GM12878 (cell line): ENCODE data around the gene ENTPD3. TPM values are rescaled to one million over a fixed set of nuclear protein-coding genes. Genes with fewer than 3 reads are reported as not detected.
A peak's percentile ranks its signal among the peaks of the same experiment; 100 is the strongest.

Experiments
- CBFB ChIP-seq: IDR thresholded peaks from 2 replicates; pipeline ENCODE4 v1.6.1; 2016; ENCODE audit warnings: antibody characterized with exemption, low read depth
- CHD2 ChIP-seq: IDR thresholded peaks from 2 replicates; pipeline ENCODE4 v1.6.1; 2011; ENCODE audit warnings: low read depth, low read length, improper control_type of control experiment, borderline replicate concordance
- E2F8 ChIP-seq: fragments of 450-650 bp; IDR thresholded peaks from 2 replicates; pipeline ENCODE4 v1.6.1; 2018; ENCODE audit warnings: mild to moderate bottlenecking, low read depth, moderate library complexity; ENCODE audit not compliant: partially characterized antibody
- EGR1 ChIP-seq, 2 experiments: IDR thresholded peaks; 1 replicate in 1 of 2; 2 replicates in 1 of 2; pipeline ENCODE4 v1.6.1; 2011 to 2012; ENCODE audit warnings: low read depth in 2 of 2, low read length in 2 of 2, borderline replicate concordance in 1 of 2, mild to moderate bottlenecking in 1 of 2, moderate library complexity in 1 of 2
- GATAD2B ChIP-seq: fragments of 450-650 bp; conservative IDR thresholded peaks from 2 replicates; pipeline ENCODE4 v1.6.1; 2017; ENCODE audit warnings: low read depth, mild to moderate bottlenecking, moderate library complexity
- KDM1A ChIP-seq: fragments of 200-600 bp; sonication (generic); IDR thresholded peaks from 2 replicates; pipeline ENCODE4 v1.6.1; 2016; ENCODE audit warnings: borderline replicate concordance
- MXI1 ChIP-seq: fragments of 150-350 bp; IDR thresholded peaks from 2 replicates; pipeline ENCODE4 v1.6.1; 2011; ENCODE audit warnings: low read depth, mild to moderate bottlenecking, inconsistent platforms, low read length, improper control_type of control experiment
- NFIC ChIP-seq: IDR thresholded peaks from 2 replicates; pipeline ENCODE4 v1.6.1; 2012; ENCODE audit warnings: low read depth, mild to moderate bottlenecking, inconsistent platforms, low read length, moderate library complexity
- RAD51 ChIP-seq: fragments of 450-650 bp; IDR thresholded peaks from 2 replicates; pipeline ENCODE4 v1.6.1; 2016; ENCODE audit warnings: moderate library complexity, mild to moderate bottlenecking, inconsistent platforms
- SIN3A ChIP-seq: IDR thresholded peaks from 2 replicates; pipeline ENCODE4 v1.6.1; 2012; ENCODE audit warnings: low read depth, low read length, improper control_type of control experiment
- SMC3 ChIP-seq: IDR thresholded peaks from 2 replicates; pipeline ENCODE4 v1.6.1; 2011; ENCODE audit warnings: low read length, improper control_type of control experiment, borderline replicate concordance
- SRF ChIP-seq, 2 experiments: IDR thresholded peaks; 2 replicates each; pipeline ENCODE4 v1.6.1; 2011; ENCODE audit warnings: low read depth in 2 of 2, low read length in 2 of 2, mild to moderate bottlenecking in 1 of 2, moderate library complexity in 1 of 2
- TARDBP ChIP-seq: IDR thresholded peaks from 2 replicates; pipeline ENCODE4 v1.6.1; 2016; ENCODE audit warnings: borderline replicate concordance
- WRNIP1 ChIP-seq: IDR thresholded peaks from 2 replicates; pipeline ENCODE4 v1.6.1; 2011; ENCODE audit warnings: low read depth, low read length, improper control_type of control experiment, borderline replicate concordance
- ZNF384 ChIP-seq: IDR thresholded peaks from 2 replicates; pipeline ENCODE4 v1.6.1; 2012; ENCODE audit warnings: low read depth, mild to moderate bottlenecking, low read length, improper control_type of control experiment, borderline replicate concordance
- polyA plus RNA-seq, 11 experiments: library from polyadenylated mRNA; depleted of rRNA in 4 of 11; unstranded in 6 of 11; stranded (reverse) in 5 of 11; fragments of >200 nt; fragmentation: Nextera tagmentation in 4 of 11; fragmentation: Illumina TruSeq in 1 of 11; extraction: Ambion mirVana in 4 of 11; extraction: Trizol in 1 of 11; gene quantifications; 1 replicate in 1 of 11; 2 replicates in 10 of 11; pipeline versions ENCODE4 v1.2.1 to v1.2.3, GENCODE V29; 2011 to 2016; ENCODE audit warnings: inconsistent platforms in 2 of 11, missing spikeins in 2 of 11, low read depth in 1 of 11
- total RNA-seq, 4 experiments: library from RNA; depleted of rRNA in 3 of 4; stranded (reverse); fragments of >200 nt in 3 of 4; fragmentation: Illumina TruSeq in 1 of 4; extraction: Trizol in 1 of 4; gene quantifications; 2 replicates each; pipeline versions ENCODE4 v1.2.1 to v1.2.3, GENCODE V29; 2013 to 2021
- TF ChIP-seq, protein P1 (sequence below): IDR thresholded peaks from 2 replicates; pipeline ENCODE4 v1.6.1; 2012; ENCODE audit warnings: low read depth, low read length, improper control_type of control experiment
- TF ChIP-seq, protein P2 (sequence below): IDR thresholded peaks from 2 replicates; pipeline ENCODE4 v1.6.1; 2011; ENCODE audit warnings: mild to moderate bottlenecking, low read depth, low read length, moderate library complexity; ENCODE audit not compliant: insufficient replicate concordance
- TF ChIP-seq, protein P3 (sequence below): fragments of 450-650 bp; IDR thresholded peaks from 2 replicates; pipeline ENCODE4 v1.6.1; 2017; ENCODE audit warnings: antibody characterized with exemption, mild to moderate bottlenecking, moderate library complexity

Gene ENTPD3
- total and polyA plus RNA-seq, 10 of the 15 experiments (the other 5 are each of a cell fraction or from before 2014, with no cell fraction given), result 0.03 TPM; not detected in 9

- TF ChIP-seq, protein P1, sequence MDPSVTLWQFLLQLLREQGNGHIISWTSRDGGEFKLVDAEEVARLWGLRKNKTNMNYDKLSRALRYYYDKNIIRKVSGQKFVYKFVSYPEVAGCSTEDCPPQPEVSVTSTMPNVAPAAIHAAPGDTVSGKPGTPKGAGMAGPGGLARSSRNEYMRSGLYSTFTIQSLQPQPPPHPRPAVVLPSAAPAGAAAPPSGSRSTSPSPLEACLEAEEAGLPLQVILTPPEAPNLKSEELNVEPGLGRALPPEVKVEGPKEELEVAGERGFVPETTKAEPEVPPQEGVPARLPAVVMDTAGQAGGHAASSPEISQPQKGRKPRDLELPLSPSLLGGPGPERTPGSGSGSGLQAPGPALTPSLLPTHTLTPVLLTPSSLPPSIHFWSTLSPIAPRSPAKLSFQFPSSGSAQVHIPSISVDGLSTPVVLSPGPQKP, result no peak
- TF ChIP-seq, protein P2, sequence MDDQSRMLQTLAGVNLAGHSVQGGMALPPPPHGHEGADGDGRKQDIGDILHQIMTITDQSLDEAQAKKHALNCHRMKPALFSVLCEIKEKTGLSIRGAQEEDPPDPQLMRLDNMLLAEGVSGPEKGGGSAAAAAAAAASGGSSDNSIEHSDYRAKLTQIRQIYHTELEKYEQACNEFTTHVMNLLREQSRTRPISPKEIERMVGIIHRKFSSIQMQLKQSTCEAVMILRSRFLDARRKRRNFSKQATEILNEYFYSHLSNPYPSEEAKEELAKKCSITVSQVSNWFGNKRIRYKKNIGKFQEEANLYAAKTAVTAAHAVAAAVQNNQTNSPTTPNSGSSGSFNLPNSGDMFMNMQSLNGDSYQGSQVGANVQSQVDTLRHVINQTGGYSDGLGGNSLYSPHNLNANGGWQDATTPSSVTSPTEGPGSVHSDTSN, result no peak
- TF ChIP-seq E2F8, result no peak
- no peak for TF ChIP-seq SMC3
- TF ChIP-seq EGR1 (IDR thresholded peaks at IDR 0.05; ENCODE audit: borderline replicate concordance in 1 of 2, low read depth in 2 of 2, low read length in 2 of 2), result peak in 1 of 2 experiments; percentile 58; a peak in 2 of 3 replicates
- TF ChIP-seq MXI1, result no peak
- no peak for TF ChIP-seq SRF (IDR thresholded peaks at IDR 0.05; ENCODE audit: low read depth in 2 of 2, low read length in 2 of 2)
- TF ChIP-seq ZNF384, result no peak
- no peak for TF ChIP-seq RAD51
- TF ChIP-seq WRNIP1, result no peak
- no peak for TF ChIP-seq TARDBP
- no peak for TF ChIP-seq SIN3A
- TF ChIP-seq GATAD2B, result peak; percentile 62; the same call in 1 of the 2 replicates
- TF ChIP-seq NFIC, result no peak
- peak; percentile 56; the same call in 1 of the 2 replicates for TF ChIP-seq CHD2
- TF ChIP-seq, protein P3, sequence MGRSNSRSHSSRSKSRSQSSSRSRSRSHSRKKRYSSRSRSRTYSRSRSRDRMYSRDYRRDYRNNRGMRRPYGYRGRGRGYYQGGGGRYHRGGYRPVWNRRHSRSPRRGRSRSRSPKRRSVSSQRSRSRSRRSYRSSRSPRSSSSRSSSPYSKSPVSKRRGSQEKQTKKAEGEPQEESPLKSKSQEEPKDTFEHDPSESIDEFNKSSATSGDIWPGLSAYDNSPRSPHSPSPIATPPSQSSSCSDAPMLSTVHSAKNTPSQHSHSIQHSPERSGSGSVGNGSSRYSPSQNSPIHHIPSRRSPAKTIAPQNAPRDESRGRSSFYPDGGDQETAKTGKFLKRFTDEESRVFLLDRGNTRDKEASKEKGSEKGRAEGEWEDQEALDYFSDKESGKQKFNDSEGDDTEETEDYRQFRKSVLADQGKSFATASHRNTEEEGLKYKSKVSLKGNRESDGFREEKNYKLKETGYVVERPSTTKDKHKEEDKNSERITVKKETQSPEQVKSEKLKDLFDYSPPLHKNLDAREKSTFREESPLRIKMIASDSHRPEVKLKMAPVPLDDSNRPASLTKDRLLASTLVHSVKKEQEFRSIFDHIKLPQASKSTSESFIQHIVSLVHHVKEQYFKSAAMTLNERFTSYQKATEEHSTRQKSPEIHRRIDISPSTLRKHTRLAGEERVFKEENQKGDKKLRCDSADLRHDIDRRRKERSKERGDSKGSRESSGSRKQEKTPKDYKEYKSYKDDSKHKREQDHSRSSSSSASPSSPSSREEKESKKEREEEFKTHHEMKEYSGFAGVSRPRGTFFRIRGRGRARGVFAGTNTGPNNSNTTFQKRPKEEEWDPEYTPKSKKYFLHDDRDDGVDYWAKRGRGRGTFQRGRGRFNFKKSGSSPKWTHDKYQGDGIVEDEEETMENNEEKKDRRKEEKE, result no peak
- no peak for TF ChIP-seq KDM1A
- TF ChIP-seq CBFB, result no peak; the same call in 1 of the 2 replicates
Observed at GRCh38 chr3:40476478-40477470, 89.8 kb downstream of the ENTPD3 start, which contains the start of gene ZNF619 (continued).
